Endodermal cell (in vitro differentiated cells): ENCODE data around the gene UBASH3A. TPM values are rescaled to one million over a fixed set of nuclear protein-coding genes. Genes with fewer than 3 reads are reported as not detected.

Experiments used
- DNase-seq: peaks from one replicate; pipeline ENCODE4 v3.0.0-alpha.2; 2017
- H3K27ac ChIP-seq: 2 replicates; pipeline ENCODE4 v1.5.1; 2013; ENCODE audit warnings: mild to moderate bottlenecking, low read depth, low read length, moderate library complexity
- H3K27me3 ChIP-seq: 2 replicates; pipeline ENCODE4 v1.6.1; 2013; ENCODE audit warnings: mild to moderate bottlenecking, low read length, moderate library complexity; ENCODE audit not compliant: insufficient read depth, control insufficient read depth, poor library complexity, severe bottlenecking
- H3K36me3 ChIP-seq: 2 replicates; pipeline ENCODE4 v1.7.0; 2013; ENCODE audit warnings: mild to moderate bottlenecking, low read length, moderate library complexity; ENCODE audit not compliant: control insufficient read depth, insufficient read depth
- H3K4me1 ChIP-seq: one replicate; pipeline ENCODE4 v1.7.0; 2013; ENCODE audit warnings: low read length; ENCODE audit not compliant: control insufficient read depth, insufficient read depth
- H3K4me3 ChIP-seq: 2 replicates; pipeline ENCODE4 v1.5.1; 2013; ENCODE audit warnings: mild to moderate bottlenecking, low read length, moderate library complexity
- H3K9ac ChIP-seq: 2 replicates; pipeline ENCODE4 v1.6.1; 2013; ENCODE audit warnings: mild to moderate bottlenecking, low read length, moderate library complexity; ENCODE audit not compliant: poor library complexity, severe bottlenecking; ENCODE audit errors: extremely low read depth
- H3K9me3 ChIP-seq: 2 replicates; pipeline ENCODE4 v1.6.1; 2013; ENCODE audit warnings: mild to moderate bottlenecking, low read length, moderate library complexity; ENCODE audit not compliant: control insufficient read depth
- H3K27ac Mint-ChIP-seq: 2 replicates; pipeline ENCODE4 v1.8.0; 2020; ENCODE audit warnings: mixed read lengths
- H3K27me3 Mint-ChIP-seq: 2 replicates; pipeline ENCODE4 v1.8.0; 2021; ENCODE audit warnings: mild to moderate bottlenecking, mixed read lengths; ENCODE audit not compliant: insufficient read depth
- H3K36me3 Mint-ChIP-seq: 2 replicates; pipeline ENCODE4 v1.8.0; 2020; ENCODE audit warnings: low read depth, mixed read lengths
- H3K4me1 Mint-ChIP-seq: 2 replicates; pipeline ENCODE4 v1.8.0; 2020; ENCODE audit warnings: mixed read lengths
- H3K4me3 Mint-ChIP-seq: 2 replicates; pipeline ENCODE4 v1.8.0; 2020; ENCODE audit warnings: mild to moderate bottlenecking, moderate library complexity, mixed read lengths
- H3K9me3 Mint-ChIP-seq: 2 replicates; pipeline ENCODE4 v1.8.0; 2020; ENCODE audit warnings: mild to moderate bottlenecking, mixed read lengths
- WGBS, 2 experiments: methylation state at CpG; one replicate each; pipeline versions ENCODE4 v1.1.5 to v1.1.7; 2013; ENCODE audit warnings: missing lambda C conversion rate in 2 of 2, mixed read lengths in 1 of 2; ENCODE audit not compliant: insufficient coverage in 1 of 2, insufficient read length in 1 of 2; 5-methylcytosine and 5-hydroxymethylcytosine counted together
- total RNA-seq, 2 donors: library from RNA; stranded (reverse); fragmentation: NEBNext Ultra II Directional in 1 of 2; extraction: Animal tissue kit (Norgen Biotek cat#: 25700) in 1 of 2; gene quantifications; 2 replicates in 1 of 2; 3 replicates in 1 of 2; pipeline ENCODE4 v1.2.1, GENCODE V29; 2021
- TF ChIP-seq, protein P1 (sequence below): fragments of 200-600 bp; sonication (generic); conservative IDR thresholded peaks from 2 replicates; pipeline ENCODE4 v1.5.0; 2021; ENCODE audit warnings: antibody characterized with exemption, mild to moderate bottlenecking

UBASH3A gene
- total RNA-seq, 2 donors from 2014 or later: not detected

DNA sequence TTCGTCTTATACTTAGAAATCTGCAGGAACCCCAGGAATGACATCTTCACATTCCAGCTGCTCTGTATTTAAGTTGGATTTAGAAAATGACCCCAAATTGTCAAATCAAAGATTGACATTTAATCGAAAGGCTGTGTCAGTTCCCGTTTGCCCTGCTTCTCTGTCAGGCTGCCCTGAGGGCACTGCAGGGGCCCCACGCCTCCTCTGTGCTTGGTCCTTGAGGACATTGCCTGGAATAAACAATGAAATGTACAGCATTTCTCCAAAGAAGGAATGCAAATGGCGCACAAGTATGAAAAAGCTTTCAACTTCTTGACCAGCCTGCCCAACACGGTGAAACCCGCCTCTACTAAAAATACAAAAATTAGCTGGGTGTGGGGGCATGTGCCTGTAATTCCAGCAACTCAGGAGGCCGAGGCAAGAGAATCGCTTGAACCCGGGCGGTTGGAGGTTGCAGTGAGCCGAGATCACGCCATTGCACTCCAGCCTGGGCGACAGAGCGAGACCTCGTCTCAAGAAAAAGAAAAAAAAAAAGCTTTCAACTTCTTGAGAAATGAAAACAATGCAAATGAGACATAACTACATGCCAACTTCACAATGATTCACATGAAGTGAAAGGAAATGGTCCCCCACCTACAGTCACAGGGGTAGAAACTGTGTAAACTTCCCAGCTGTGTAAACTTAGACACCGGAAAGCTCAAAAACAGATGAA is 10.8 kb upstream of the UBASH3A start:
- H3K36me3 Mint-ChIP-seq: no peaks in the 10 kb centered on the region
- no peak for DNase-seq
- no peaks in the 10 kb centered on the region for H3K9me3 ChIP-seq
- H3K36me3 ChIP-seq: no peaks in the 10 kb centered on the region
- TF ChIP-seq, protein P1, sequence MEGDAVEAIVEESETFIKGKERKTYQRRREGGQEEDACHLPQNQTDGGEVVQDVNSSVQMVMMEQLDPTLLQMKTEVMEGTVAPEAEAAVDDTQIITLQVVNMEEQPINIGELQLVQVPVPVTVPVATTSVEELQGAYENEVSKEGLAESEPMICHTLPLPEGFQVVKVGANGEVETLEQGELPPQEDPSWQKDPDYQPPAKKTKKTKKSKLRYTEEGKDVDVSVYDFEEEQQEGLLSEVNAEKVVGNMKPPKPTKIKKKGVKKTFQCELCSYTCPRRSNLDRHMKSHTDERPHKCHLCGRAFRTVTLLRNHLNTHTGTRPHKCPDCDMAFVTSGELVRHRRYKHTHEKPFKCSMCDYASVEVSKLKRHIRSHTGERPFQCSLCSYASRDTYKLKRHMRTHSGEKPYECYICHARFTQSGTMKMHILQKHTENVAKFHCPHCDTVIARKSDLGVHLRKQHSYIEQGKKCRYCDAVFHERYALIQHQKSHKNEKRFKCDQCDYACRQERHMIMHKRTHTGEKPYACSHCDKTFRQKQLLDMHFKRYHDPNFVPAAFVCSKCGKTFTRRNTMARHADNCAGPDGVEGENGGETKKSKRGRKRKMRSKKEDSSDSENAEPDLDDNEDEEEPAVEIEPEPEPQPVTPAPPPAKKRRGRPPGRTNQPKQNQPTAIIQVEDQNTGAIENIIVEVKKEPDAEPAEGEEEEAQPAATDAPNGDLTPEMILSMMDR: no peak
- no peaks in the 10 kb centered on the region for H3K9me3 Mint-ChIP-seq
- H3K4me3 ChIP-seq: no peak overlapping the region
- no peaks in the 10 kb centered on the region for H3K4me1 ChIP-seq
- WGBS, 2 experiments: 89 to 96% methylated on average over 7 to 17 of the region's 17 CpGs
- no peak overlapping the region for H3K27ac ChIP-seq
- peaks cover 9% of the 10 kb centered on the region for H3K4me1 Mint-ChIP-seq
- no peaks in the 10 kb centered on the region for H3K27me3 Mint-ChIP-seq
- no peak overlapping the region for H3K9ac ChIP-seq
- no peak overlapping the region for H3K27ac Mint-ChIP-seq
- no peaks in the 10 kb centered on the region for H3K27me3 ChIP-seq
- H3K4me3 Mint-ChIP-seq: no peak overlapping the region

DNA sequence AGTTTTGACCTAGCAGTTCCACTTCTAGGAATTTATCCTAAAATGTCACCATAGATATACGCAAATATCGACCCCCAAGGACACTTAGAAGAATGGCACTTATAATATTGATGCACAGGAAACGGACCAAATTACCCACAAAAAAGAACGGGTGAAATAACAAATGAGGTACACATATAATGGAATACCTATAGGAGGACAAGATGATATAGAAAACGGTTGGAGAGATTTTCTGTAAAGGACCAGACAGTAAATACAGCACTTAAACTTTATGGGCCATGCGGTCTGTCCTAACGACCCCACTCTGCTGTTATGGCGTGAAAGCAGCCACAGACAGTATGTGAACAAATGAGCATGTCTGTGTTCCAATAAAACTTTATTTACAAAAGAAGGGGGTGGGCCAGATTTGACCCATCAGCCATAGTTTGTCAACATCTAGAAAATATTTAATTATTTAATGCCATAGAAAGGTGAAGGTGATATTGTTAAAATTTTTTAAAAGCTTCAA is 10.2 kb upstream of the UBASH3A start:
- Histone ChIP-seq H3K27me3 (no peaks in the 10 kb centered on the region), H3K9me3 (no peaks in the 10 kb centered on the region), H3K27ac (no peak overlapping the region), H3K9ac (no peak overlapping the region), H3K4me3 (no peak overlapping the region), H3K4me1 (no peaks in the 10 kb centered on the region), H3K36me3 (no peaks in the 10 kb centered on the region)
- Mint-ChIP-seq H3K36me3 (no peaks in the 10 kb centered on the region), H3K27me3 (no peaks in the 10 kb centered on the region), H3K4me3 (no peak overlapping the region), H3K27ac (no peak overlapping the region), H3K9me3 (no peaks in the 10 kb centered on the region), H3K4me1 (peaks cover 13% of the 10 kb centered on the region)
- TF ChIP-seq, protein P1: no peak
- WGBS, 2 experiments: 93 to 94% methylated on average over 6 to 8 of the region's 8 CpGs
- no peak for DNase-seq

DNA sequence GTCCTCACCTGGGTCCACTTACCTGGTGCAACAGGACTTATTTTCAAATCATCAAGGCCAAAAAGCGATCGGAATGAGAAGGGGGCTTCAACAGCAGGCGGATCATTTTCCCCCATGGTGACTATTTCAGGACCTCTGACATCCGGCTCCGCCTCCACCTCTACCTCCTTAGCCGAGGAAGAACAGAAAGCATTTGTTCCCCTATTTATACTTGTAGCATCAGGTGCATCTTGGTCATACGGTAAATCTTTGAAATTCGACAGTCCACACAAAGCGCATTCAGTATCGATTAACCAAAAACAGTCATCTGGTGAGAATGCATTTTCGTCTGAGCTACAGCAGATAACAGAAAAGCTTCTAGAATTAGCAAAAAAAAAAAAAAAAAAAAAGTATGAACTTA is 8.4 kb upstream of the UBASH3A start:
- Histone ChIP-seq H3K27me3 (no peaks in the 10 kb centered on the region), H3K36me3 (no peaks in the 10 kb centered on the region), H3K9ac (no peak overlapping the region), H3K4me3 (no peak overlapping the region), H3K27ac (no peak overlapping the region), H3K4me1 (no peaks in the 10 kb centered on the region), H3K9me3 (no peaks in the 10 kb centered on the region)
- Mint-ChIP-seq H3K27ac (no peak overlapping the region), H3K4me1 (peaks cover 10% of the 10 kb centered on the region), H3K27me3 (no peaks in the 10 kb centered on the region), H3K36me3 (no peaks in the 10 kb centered on the region), H3K4me3 (no peak overlapping the region), H3K9me3 (no peaks in the 10 kb centered on the region)
- DNase-seq: no peak
- TF ChIP-seq, protein P1: no peak
- WGBS, 2 experiments: 92 to 97% methylated on average over 10 to 11 of the region's 11 CpGs
